Astrocyte (in vitro differentiated cells and primary cell): Measurements from ENCODE around the gene PAMR1.

Experiments
- CTCF ChIP-seq: IDR thresholded peaks from 2 replicates; pipeline ENCODE4 v1.5.1; 2011; ENCODE audit warnings: low read depth, mild to moderate bottlenecking, inconsistent platforms, low read length, moderate library complexity; ENCODE audit not compliant: insufficient read depth
- EZH2 ChIP-seq: IDR thresholded peaks from 2 replicates; pipeline ENCODE4 v1.6.1; 2012; ENCODE audit warnings: mild to moderate bottlenecking, low read length, inconsistent platforms; ENCODE audit not compliant: insufficient read depth

GRCh38 chr11:35425603-35426212 lies 99.7 kb downstream of the PAMR1 start:
- TF ChIP-seq CTCF (no peak), EZH2 (no peak)
